Glomerular visceral epithelial cell (primary cell): ENCODE data around the gene CTNNA2.

Experiments
- DNase-seq: peaks from one replicate; pipeline ENCODE4 v3.0.0-alpha.2; 2016; ENCODE audit errors: extremely low spot score

Gene CTNNA2

DNA sequence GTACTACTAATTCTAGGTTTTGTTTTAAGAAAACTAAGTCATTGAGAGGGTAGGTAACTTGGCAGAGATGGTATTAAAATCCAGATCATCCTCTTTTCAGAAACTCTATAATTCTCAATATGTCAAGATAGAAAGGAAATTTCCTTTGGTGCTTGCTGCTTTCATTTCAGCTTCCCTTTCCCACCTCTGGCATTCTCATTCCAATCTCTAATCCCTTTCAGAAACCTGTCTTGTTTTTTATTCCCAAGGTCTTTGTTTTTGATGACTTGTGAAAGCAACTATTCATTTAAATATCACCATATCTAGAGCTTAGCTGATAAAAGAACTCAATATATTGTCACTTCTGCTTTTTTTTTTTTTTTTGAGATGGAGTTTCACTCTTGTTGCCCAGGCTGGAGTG is 1034.5 kb downstream of the CTNNA2 start:
- no peak for DNase-seq

DNA sequence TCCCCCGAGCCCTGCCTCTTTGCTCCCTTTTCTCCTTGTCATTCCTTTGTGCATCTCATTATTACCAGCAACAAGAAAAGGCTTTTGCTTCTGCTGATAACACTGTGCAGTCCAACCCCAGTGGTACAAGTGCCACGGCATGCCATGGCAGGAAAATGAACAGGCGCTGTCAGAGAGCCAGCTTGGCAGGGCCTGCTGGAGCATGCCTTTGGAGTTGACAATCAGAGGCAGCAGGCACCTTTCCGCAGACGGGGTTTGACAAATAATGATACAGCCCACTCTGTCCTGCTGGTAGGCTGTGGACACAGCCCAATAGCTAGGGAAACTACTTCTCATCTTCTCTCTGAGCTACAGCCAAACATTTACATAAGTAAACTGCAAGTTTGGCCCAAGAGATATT is 1035.6 kb downstream of the CTNNA2 start:
- DNase-seq: no peak

DNA sequence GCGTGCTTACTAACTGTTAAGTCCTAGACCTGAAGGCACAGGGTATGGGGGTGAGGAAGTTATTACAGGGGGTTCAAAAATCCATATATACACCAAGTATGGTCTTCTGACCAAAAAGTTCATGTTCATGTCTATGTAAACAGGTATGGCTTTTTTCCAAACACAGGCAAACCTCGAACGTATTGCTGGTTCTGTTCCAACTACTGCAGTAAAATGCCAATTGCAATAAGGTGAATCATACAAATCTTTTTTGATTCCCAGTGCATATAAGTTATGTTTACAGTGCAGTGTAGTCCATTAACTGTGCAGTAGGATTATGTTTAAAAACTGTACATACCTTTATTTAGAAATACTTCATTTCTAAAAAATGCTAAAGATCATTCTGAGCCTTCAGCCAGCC is 1037.0 kb downstream of the CTNNA2 start:
- no peak for DNase-seq

DNA sequence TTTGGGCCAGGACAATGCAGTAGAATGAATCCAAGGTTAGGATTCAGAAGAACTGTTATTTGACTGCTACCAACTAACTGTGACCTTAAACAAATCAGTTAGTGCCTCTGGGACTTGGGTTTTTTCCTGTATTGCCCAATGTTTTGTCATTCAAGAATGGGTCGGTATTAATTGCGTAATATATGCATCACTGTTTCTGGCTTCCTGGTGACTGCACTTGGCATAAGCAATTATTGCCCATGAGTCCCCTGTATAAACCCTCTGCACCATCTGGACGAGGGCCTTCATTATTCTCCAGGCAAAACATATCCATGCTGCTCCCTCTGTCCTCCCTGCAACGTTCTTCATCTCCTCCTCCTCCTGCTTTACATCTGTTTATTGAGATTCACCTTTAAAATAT is 1047.5 kb downstream of the CTNNA2 start:
- no peak for DNase-seq

DNA sequence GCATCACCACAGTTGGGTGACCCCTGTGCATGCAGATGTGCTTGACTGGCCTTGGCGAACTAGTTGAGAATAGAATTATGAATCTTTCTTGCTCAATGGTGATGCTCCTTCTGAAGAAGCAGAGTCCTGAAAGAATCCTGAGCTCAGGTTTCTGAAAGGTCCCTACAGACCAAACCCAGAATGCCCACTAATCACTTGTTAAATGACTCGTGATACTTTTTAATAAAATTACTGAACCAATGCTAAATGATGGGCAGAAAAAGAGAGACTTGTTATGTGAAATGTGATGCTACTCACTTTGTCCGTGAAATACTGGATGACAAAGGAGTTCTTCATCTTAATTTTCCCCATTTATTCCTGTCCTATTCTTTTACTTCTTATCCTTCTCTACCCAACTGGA is 1055.2 kb downstream of the CTNNA2 start:
- DNase-seq: no peak

DNA sequence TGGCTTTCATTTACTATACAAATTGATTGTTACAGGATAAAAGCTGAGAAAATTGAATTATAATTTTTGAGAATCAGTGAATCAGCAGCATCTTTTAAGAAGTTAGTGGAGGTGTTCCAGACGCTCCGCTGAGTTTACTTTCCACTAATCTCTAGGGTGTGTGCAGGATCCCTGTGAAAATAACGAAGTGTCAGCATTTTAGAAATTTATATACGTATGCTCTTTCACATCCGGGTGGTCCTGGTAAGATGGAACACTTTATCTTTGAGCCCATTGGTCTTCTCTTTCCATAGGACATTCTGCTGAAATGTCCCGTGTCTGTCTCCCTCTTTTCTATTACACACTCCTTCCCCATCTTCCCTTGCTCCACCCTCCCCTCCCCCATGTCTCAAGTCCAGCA is 1060.3 kb downstream of the CTNNA2 start:
- no peak for DNase-seq

DNA sequence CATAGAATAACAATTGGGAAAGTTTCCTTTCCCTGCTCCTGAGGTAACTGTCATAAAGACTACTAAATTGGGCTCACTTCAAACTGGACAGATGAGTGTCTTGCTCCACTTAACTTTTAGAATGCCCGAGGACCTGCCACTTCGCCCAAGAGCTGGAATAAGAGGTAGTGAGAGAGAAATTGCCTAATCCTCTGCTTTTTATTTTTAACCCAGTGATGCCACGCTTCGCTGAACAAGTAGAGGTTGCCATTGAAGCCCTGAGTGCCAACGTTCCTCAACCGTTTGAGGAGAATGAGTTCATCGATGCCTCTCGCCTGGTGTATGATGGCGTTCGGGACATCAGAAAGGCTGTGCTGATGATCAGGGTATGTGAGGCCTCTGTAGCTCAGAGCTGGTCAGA is 1061.1 kb downstream of the CTNNA2 start:
- no peak for DNase-seq

DNA sequence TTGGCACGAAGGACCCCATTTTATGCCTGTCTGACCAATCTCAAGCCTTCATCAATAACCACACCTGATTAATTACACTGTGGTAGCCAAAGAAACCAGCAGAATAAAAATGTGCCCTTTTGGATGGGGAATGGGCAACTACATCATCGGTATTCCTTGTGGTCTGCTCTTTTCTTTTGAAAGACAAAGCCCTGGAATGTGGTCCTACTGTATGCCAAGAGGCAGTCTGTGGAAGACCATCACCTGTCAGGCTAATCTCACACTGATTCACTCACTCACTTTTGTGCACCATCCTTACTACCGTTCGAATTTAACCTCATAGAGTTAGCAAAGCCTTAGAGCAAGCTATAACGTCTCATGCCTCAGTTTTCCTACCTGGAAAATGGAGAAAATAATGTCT is 1066.9 kb downstream of the CTNNA2 start:
- DNase-seq: no peak

DNA sequence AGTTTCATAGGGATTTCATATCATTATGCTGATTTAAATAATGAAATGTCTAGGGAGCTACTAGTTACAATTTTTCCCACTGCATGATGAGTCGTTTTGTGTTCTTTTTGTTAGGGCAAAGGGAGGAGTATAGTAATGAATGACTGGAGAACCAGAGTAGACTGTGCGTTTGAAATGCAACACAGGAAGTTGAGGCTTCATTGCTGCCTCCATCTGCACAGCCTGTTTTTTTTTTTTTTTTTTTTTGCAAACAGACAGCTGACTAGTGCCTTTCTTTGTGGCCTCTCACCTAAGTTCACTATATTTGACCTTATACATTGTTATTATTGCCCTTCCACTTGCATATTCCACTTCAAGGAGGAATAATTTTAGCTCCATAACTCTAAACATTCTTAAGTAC is 1078.4 kb downstream of the CTNNA2 start:
- DNase-seq: no peak

DNA sequence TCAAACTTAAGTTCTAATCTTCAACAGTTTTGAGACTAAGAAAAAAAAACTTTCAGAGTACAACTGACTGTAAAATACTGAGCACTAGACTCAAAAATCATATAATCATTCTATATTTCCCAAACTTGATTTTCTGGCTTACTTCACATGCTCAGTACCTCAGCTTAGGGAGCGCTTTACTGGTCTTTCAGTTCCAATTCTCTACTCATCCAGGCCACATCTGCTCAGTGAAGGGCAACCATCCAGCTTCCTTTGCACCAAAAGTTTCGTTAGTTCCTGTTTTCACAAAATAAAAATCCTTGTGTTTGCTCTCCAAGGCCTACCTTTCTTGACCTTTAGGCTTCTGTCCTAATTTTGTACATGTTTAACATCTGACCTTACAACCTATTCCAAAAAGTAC is 1079.3 kb downstream of the CTNNA2 start:
- DNase-seq: no peak

DNA sequence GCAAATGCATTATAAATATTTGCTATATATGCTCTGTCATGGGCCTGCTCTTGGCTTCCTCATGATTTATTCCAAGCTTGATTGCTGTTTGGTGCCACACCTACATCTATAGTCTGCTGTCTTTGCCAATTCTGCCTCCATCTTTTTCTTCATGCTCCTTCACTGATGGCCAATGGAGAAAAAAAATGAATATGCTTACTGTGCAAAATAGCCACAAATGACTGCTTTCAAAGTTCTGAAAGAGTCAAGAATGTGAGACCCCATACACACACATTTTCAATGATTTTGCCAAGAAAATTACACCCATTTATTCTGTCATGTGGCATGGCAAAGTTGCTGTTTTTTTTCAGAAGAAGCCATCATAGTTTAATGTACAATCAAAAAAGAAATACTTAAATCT is 1097.3 kb downstream of the CTNNA2 start:
- DNase-seq: no peak

DNA sequence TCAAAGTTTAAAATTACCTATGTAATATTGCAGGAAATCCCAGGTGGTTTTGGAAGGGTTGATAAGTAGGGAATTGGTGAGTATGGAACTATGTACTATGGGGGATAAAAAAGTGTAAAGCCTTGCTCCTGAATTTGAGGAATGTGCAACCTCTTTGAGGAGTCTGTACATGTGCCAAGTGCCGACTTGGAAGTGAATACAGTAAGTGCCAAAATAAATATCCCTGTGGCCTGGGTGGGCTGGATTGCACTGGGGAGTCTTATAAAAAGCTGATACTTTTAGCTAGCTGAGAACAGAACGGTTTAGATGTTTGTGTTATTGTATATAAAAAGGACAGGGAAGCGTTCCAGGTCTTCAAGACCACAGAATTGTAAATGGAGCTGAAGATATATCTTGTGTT is 1108.8 kb downstream of the CTNNA2 start:
- no peak for DNase-seq

DNA sequence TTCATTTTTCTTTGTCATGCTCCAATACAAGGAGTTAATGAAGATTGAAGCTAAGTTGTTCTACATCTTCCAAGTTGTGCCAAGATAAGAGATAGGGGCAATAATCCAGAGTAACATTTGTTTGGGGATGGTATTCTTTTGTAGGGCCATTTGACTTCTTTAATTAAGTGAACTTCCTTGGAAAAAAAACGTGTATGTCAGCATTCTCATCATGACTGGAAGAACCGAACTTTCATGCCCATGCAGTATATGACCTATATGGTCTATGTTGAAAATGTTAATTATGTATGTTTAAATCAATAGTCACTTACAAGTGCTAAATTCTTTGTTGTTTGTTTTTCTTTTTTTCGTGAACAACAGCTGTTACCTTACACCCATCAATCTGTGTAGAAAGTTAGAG is 1111.2 kb downstream of the CTNNA2 start:
- no peak for DNase-seq

DNA sequence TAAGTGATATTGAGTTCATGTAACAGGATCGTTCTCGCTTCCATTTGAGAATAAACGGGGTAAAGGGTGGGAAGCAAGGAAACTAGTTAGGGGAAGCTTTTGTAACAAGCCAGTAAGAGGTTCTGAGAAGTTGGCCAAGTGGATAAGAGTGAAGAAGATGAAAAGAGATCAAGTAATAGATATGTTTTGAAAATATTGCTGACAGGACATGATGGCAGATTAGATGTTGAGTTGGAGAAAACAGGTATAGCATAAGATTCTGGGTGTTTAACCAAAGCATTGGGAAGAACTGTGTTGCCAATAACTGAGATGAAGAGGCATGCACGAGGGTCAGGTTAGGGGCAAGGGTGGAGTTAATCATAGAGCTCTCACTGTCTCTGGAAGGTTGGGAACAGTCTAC is 1121.7 kb downstream of the CTNNA2 start:
- no peak for DNase-seq

DNA sequence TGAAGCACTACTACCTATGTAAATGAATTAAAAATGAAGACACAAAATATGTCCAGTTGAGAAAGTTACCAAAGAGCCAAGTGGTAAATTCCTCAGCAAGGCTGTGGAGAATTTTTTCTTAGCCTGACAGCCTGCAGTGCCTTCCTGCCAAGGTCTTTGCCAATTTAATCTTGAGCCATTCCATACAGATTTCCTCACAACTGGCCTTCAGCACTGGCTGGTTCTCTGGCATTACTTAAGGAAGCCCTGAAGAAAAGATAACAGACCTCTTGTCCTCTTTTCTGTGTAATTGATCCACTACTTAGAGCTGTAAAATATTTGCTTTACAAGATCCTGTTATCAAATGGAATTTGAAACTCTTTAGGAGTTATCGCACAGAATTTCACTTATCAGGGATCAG is 1125.9 kb downstream of the CTNNA2 start:
- DNase-seq: no peak

DNA sequence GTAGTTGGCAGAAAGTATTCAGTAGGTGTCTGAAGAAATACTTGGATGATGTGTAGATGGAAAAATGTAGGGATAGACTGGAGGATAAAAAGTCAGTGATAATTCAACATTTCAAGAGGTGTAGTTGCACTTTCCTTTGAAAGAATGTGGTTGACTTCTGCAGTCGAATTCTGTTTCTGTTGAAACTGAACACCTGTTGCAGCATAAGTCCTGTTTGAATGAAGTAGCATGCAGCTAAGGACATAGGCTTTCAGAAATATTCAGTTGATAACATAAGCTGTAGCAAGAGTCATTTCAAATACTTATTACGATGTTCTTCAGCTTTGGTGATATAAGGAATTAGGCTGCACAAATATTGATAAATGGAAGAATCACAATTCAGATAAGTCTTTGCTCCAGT is 1129.6 kb downstream of the CTNNA2 start:
- no peak for DNase-seq

DNA sequence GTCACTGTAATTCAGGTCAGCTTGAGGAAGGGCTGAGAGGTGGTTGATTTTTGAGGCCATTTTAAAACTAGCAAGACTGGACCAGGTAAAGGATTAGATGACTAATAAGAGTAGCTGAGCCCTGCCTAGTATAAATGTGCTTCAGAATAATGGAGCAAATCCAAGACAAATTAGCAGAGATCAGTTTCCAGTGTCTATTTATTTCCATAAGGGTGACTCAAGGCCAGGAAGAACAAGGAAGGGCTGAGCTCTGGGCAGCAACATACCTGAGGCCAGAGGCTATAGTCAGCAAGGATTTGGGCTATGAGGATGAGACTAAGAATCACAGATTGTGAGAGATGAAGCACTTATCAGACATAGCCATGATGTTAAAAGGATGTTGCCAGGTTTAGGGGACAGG is 1130.7 kb downstream of the CTNNA2 start:
- no peak for DNase-seq

DNA sequence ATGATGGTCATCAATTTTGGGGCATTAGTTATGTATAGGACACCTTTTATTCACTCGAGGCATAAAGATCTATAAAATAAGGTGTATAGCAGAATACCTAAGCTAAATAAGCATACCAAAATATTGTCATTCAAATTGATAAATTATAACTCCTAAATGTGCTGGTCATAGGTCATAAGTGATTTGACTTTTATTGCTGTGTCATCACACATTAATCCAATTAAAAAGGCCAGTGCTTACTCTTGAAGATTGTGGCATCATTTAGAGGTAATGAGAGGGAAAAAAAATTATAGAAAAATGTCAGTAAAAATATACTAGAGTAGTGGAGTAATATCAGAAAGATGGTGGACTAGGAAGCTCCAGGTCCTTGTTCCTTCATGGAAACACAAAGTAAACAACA is 1138.6 kb downstream of the CTNNA2 start:
- DNase-seq: no peak

DNA sequence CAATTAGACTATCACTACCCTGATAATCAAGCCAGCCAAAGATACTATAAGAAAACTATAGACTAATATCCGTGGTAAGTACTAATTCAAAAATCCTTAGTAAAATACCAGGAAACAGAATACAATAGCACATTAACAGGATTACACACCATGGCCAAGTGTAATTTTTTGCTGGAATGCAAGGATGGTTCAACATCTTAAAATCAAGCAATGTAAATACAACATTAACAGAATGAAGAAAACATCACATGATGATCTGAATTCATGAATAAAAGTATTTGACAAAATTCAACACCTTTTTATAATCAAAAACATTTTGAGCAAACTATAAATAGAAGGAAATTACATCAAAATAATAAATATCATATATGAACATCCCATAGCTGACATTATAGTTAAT is 1142.4 kb downstream of the CTNNA2 start:
- DNase-seq: no peak

DNA sequence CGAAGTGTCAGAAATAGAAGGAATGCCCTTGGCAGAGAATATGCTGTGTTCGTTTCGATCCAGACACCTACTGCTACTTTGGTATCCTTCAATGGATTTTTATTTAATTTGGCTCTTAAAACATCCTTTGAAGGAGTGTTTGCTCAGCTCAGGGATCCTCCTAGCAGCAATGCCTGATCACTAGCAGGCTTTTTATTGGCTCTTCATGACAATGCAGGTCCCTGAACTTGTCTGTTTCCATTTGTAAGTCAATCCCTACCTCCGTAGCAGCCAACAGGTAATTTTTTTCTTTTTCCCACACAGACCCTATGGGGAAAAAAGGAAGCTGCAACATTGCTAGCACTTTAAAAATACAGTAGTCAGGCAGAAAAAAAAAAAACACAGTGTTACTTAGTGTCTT is 1157.9 kb downstream of the CTNNA2 start:
- no peak for DNase-seq

DNA sequence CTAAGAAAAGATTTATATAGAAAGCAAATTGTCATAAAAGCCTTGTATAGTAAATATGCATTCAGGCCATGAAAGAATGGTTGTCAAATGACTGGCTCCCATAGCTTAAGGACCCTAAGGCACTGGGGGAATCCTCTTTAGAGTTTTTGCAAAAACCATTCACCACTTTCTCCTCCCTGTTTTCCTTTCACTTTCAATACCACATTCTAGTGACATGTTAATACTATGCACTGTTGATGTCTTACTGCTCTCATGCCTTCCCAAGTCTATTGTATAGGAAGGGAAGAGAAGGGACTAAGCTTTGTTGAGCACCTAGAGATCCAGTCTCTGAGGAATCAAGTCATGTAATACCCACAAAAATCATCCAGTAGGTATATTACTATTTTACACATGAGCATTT is 1174.7 kb downstream of the CTNNA2 start:
- no peak for DNase-seq

DNA sequence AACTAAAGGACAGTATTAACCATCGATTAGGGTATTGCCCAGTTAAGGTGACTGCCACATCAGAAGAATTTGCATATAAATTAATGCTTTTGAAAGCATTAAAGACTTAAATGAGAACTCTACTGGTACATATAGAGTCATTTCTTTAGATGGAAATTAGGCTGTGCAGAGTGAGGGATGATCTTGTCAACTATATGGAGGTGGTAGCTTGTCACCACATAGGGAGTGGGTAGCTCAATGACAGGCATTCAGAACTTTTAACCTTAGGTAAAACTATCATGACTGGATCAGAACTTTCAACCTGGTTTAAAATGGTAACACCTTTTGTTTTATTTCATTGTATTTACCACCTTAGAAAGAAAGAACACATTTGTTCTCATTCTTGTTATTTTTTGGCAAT is 1176.3 kb downstream of the CTNNA2 start:
- no peak for DNase-seq
